NCI-H128 (cell line): ENCODE data around the gene NHSL1.
"Not testable (repeated sequence)": the region's sequence is repeated elsewhere in the genome, so short reads cannot be mapped to it uniquely, and the experiment has no call there.

ENCODE experiments used
- DNase-seq: peaks from one replicate; lab custom pipeline; 2025; ENCODE audit not compliant: unreplicated experiment; lab: John Stamatoyannopoulos, UW

Gene NHSL1

DNA sequence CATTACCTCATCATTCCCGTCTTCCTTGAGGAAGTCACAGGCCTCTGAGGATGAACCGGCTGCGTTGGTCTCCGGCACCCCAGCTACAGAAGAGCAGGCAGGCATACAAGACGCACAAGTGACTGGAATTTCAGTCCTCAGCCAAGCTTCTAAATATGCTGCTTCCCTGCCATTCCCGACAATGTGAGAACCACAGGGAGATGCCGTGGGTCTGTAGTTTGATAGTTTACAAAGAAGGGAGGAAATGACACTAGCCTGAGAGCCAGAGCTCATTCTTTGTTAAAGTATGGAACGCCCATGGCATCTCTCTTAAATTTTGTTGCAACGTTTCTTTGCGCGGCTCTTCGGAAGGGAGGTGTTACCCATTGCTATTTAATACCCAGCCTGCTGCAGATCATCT, 69.5 kb downstream of the NHSL1 start:
- no peak for DNase-seq

DNA sequence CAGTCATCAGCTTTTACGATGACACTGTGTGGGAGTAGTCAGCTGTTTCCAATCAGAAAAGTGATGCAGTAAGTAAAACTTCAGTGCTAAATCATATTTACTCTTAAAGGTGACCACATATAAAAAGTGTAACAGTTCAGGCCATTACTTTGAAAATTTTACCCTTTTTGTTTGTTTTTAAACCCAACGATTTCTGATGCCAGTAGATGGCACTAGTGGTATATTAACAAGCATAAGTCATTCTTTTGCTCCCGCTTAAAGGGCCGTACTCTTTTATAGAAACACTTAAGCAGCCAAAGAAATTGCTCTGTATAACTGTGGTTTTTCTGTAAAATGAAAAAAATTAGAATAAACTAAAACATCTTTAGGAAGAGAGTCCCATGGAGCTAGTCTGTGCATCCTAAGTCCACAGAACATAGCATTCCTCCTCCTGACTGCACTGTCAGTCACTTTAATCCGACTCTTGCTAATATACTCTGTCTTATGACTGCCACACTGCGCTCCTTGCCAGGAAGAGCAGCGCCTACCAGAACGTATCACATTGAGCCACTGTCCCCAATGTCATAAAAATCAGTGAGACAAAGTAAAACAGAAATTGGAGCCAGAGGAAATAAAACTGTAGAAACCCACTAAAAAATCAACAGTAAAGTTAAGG, 70.2 kb downstream of the NHSL1 start:
- no peak for DNase-seq

DNA sequence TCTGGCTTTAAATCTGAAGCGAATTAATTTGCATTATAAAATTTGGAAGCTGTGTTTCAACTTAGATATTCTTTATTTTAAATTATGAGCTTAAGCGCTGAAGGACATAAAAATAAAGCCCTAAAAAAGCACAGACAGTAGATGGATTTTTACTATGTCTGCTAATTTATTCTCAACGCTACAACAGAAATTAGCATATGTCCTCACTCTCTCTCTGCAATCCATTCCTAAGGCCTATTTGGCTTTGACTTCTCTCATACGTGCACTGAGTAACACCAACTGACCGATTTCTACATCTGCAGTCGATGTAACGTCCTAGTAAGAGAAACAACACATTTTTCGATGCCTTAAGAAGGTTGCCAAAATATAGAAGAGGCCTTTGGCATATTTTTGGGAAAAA, 71.6 kb downstream of the NHSL1 start:
- DNase-seq, result no peak

DNA sequence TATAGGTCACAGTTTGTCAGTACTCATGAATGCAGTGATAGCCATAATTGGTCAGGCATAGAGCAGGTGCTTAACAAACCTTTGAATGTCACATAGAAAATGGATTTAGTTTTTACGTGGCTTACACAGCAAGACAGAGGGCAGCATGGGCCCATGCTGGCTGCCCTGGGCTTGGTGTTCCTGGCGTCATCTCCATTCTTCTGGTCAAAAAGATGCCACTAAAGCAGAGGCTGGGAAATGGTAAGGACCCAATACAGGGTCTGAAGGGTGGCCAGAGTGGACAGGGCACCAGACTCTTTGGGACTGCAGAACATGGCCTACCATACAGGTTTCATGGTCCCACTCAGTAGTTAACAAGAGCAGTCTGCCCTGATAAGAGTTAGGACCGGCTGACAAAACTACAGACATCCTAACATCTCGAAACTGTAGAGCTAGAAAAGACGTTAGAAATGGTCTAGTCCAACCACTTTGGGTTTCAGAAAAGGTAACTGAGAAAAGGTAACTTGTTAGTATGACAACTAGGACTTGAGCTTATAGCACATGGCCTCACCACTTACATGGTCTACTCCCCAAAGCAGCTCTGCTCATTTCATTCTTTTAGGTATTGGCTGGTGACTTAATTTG, 72.7 kb downstream of the NHSL1 start:
- DNase-seq, result no peak

DNA sequence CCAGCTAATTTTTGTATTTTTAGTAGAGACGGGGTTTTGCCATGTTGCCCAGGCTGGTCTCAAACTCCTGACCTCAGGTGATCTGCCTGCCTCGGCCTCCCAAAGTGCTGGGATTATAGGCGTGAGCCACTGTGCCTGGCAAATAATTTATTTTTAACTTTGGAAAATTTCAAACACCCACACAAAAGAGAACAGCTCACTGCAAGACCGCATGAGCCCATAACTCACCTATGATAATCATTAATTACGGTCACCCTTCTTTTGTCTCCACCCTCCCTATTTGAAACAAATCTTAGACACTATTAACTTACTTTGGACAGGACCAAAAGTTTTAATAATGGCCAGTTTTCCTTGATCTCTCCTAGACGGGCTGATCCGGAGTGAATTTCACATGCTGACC, 74.0 kb downstream of the NHSL1 start:
- DNase-seq, result not testable (repeated sequence)

DNA sequence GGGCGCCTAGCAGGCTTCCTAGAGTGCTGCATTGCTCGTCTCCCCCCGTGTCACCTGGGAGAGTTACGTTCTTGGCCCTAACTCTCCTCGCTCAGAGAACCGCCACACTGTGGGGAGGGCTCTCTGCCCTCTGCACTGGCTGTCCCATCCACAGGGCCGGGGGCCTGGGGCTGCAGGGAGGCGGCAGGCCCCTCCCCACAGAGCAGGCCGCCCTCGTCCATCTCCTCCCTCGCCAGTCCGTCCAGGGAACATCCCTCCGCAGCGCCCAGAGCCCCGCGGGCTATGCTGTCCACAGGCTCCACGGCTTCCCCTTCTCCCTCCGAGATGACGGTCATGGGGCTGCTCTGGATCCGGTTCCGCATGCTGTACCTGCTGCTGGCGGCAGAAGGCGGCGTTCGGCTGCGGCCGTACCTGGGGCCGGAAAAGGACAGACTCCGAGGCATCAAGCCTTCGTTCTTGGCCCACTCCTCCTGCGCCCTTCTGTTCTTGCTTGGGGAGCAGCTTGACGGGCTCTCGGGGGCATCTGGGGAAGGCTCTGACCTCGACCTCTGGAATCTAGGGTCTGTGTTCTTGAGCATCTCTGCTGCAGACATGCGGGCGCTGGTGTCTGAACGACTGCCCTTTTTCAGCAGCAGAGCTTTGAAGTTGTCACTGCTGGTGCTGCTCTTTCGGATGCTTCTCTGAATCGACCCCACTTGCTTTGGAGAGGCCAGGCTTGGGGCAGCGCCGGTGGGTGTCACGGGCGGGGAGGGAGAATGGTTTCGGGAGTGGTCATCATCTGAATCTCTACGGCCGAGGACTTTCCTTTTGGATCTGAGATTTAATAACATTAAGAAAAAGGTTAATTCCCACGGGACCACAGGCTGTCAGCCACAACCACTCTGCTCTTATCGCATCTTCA, 75.0 kb downstream of the NHSL1 start:
- DNase-seq, result no peak

DNA sequence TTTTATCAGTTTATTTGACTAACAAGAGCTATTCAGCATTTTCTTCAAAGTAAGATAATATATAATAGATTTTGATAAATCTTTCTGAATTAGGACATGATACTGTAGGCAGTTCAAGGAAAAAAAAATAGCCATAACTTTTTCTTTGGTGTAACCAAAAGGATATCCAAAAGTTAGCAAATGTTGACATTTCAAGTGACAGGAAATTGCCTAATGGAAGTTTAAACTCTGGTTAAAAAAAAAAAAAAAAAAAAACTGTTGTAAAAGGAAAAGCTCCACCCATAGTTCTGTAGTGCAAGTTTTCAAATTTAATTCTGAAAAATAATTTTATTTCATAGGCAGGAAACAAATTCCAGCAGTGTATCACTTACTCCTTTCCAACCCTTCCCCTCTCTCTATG, 76.4 kb downstream of the NHSL1 start:
- no peak for DNase-seq

DNA sequence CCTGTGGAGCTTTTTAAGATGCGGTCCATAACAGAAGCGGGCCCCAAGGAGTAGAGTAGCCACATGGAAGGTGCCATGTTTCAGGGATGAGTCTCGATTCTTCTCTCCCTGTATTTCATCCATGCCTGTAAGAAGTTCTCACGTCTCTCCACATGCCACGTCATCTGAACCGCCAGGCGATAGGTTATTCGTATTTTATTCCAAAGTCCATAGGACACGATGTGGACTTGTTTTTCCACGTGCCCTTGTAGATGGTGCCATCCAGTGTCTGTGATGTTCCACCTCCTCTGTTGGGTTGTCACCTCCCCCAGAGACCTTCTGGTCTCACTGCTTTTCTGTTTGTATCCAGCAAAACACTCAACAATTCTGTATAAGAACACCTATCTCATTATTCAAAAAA, 77.7 kb downstream of the NHSL1 start:
- no peak for DNase-seq

DNA sequence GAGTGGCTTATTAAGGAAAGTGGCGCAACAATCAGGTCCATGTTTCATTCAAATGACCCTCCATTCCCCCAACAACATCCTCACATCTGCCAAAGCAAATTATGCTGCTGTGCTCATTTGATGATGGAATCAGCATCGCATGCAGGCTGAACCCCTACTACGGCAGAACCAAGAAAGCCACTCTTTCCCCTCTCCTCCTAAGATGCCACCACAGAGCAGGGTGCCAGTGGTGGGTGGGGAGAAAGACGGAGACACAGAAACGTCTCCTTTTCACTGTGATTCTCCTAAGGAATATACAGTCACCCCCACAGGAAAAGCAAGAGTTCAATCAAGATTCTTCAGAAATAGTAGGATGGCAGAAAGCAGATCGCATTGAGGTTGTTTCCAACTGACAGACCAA, 78.2 kb downstream of the NHSL1 start:
- DNase-seq, result no peak

DNA sequence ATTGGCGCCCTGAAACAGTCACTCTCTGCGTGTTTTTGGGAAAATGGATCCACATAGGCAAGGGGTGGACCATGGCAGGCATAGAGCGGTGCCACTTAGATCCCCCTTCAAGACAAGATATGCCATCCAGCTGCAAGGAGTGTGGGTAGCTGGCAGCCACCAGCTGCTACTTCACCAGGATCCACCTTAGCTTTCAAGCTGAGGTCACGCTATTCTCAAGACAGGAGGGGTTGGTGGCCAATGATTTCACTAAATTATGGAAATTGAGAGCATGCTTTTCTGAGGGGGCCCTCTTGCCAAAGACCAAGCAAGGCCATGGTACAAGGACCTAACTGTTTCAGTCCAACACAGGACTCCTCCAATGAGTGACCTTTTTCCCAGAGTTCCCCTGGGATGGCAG, 78.9 kb downstream of the NHSL1 start:
- no peak for DNase-seq

DNA sequence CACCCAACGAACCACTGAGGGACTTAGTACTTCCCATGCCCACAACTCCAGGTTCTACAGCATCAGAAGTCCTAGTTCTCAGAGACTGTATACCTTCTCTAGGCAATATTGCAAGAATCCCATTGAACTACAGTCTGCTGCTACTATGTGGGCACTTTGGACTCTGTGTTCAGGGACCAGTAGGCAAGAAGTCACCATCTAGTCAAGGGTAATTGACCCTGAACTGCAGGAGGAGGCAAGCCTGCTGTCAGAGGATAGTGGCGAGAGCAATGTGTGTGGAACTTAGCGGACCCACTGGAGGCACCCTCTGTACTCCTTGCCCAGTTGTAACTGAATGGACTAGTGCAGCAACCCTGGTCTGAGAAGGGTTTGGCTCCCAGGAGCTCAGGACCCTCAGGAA, 79.5 kb downstream of the NHSL1 start:
- no peak for DNase-seq

DNA sequence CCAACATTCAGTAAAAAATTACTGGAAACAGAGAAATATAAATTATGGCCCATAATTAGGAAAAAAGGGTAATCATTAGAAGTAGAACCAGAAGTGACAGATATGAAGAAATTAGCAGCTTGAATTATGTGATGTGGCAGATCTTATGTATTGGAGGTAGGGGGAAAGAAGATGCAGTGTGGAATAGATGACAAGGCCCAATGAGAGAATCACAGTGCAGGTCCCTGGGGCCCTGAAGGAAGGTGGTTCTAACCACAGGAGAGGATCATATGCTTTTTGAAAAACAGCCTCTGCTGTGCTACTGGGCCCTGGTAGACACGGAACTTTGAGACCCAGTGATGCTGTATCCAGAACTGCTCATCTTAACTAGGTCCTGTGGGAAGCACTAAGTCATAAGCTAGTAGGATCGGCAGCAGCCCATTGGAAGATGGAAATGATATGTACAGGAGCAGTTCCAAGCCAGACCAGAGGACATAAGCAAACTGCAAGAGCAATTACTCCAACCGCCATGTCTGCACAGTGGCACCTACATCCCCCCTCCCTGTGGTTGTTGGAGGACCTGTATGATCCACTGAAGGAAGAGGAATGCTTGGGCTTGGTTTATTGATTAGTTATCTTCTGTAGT, 81.1 kb downstream of the NHSL1 start:
- no peak for DNase-seq

DNA sequence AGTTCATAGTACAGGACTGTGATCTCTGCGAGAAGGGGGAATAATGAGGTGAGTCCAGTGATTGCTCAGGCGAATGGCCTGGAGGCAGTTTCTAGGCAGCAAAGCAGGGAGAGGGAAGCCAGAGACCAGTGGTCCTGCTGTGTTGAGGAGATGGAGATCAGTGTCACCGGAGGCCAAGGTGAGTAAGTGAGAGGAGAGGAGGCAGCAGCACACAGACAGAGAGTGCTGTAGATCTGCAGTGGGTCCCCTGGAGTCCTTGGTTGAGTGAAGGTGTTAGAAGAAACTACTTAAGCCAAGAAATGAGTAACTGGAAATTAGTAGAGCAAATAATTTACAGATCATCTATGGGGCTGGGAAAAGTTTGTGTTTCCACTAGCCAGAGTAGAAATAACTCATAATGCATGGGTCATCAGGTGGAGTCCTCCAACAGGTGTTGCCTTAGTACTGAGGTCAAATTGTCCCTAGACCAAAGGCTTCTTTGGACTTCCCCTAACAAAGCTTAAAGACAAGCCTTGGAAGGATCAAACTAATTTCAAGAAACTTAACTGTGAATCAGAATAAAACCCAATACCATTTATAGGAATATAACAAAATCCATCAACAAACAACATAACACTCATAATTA, 81.7 kb downstream of the NHSL1 start:
- no peak for DNase-seq

DNA sequence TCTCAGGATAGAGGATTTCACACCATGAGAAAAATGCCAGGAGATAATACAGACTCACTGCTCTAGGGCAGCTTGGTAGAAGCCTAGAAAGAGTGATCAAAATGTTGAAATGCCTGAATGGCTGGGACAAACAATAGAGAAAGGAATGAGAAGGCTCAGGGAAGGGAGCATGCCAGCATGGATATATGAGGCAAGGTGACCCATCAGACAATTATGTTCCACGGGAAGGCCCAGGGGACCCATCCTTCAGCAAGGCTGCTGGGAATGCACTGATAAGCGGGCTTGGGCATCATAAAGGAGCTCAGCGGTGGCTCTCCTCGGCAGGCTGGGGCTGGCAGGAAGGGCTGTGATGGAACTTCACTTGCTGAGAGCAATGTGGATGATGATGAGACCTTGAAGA, 83.1 kb downstream of the NHSL1 start:
- no peak for DNase-seq

DNA sequence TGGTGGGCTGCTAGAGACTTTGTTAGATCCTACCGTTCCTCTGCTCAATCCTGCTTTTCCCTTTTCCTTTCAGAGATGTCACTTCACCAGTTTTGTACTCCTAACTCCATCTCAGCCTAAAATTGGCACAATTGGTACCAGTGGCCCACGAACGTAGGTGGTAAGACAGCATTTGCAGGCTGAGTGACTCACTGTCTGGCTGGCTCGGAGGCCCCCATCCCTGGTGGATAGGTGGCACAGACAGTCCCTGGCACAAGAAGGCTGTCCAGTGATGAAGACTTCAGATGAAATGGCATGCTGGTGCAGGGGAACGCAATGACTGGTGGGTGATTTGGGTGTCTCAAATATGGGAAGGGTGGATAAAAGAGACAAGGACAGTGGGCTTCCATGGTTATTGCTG, 84.2 kb downstream of the NHSL1 start:
- no peak for DNase-seq

DNA sequence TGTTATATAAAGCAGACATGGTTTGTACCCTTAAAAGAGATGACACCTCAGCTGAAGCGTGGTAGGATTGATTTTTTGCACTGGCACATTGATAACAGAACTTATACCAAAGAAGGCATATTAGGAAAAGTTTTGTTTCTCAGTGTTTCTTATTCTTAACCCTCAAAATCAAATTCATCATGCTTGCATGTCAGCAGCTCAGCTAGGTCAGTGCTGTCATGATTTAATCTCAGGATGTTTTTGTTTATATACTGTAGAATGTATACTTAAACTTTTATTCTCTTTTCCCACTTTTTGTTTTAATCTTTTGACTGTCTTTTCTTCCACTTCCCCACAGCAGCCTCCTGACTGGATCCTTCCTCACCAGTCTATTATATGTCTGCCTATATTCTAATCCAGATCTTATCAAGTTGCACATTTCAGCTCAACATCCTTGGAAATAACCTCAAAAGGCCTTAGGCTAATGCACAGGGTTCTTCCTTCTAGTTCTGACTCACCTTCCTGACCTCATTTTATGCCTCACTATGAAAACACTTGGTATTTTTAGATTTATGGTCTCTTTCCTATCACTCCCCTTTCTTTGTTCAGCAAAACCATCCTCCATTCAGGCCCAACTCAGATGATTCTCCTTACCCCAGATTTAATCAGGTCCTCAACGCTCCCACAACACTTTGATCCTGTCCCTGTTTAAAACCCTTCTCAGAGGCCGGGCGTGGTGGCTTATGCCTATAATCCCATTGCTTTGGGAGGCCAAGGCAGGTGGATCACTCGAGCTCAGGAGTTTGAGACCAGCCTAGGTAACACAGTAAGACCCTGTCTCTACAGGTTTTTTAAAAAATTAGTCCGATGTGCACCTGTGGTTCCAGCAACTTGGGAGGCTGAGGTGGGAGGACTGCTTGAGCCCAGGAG, 88.1 kb downstream of the NHSL1 start:
- DNase-seq, result no peak

DNA sequence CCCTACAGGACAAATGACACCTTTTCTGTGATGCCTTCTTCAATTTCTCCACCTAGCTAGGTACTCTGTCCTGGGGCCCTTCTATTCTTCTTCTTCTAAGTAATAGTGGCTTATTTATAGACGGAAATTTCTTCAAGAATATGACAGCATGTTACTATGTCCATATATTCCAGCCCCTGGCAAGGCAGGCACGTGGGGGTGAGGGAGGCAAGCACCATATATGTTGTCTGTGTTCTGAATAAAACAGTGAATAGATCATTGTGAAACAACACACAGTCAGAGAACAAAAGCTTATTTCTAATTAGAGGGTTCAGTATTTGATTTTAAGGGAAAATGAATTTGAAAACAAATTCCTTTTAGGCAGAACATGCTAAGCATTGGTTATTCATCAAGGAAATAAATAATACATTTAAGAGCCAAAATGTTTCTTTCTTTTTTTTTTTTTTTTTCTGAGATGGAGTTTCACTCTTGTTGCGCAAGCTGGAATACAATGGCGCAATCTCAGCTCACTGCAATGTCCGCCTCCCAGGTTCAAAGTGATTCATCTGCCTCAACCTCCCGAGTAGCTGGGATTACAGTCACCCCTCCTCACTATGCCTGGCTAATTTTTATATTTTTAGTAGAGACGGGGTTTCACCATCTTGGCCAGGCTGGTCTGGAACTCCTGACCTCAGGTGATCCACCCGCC, 89.1 kb downstream of the NHSL1 start:
- no peak for DNase-seq

DNA sequence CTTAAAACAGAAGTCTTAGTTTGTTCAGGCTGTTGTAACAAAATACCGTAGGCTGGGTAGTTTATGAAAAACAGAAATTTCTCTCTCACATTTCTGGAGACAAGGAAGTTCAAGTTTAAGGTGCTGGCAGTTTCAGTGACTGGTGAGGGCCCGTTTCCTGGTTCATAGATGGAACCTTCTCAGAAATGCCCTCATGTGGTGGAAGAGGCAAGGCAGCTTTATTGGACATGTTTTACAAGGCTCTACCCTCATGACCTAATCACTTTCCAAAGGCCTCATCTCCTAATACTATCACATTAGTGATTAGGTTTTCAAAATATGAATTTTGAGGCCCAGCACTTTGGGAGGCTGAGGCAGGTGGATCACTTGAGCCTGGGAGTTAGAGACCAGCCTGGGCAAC, 92.9 kb downstream of the NHSL1 start:
- DNase-seq, result no peak

DNA sequence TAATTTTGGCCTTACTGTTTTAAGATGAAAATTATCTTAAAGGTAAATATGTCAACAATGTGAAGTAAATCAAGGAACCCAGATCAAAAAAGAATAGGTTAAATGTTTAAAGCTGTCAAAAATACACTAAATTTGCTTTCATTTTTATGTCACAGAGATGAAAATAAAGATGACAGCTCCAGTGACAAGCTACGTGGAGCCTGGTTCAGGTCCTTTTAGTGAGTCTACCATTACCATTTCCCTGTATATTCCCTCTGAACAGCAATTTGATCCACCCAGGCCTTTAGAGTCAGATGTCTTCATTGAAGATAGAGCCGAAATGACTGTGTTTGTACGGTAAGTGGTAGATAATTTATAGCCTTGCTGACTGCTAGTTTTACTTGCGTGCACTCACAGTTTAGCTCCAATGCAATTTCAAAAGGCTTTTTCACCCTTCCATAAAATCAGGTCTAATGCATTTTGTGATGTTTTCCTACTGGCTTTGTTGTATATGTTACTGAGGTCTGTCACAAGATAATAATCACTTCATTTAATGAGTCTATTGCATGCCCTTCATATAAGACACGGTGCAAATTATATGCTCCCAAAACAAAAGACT, 93.4 kb downstream of the NHSL1 start:
- DNase-seq, result peak; percentile 70
